GM12873 (cell line): ENCODE measurements around the gene GBX1.

Experiments
- TF ChIP-seq, protein P1 (sequence below): IDR thresholded peaks from 2 replicates; pipeline ENCODE4 v1.5.1; 2012; ENCODE audit warnings: low read depth, mild to moderate bottlenecking, moderate library complexity, low read length, control low read depth; ENCODE audit not compliant: insufficient read depth; ENCODE audit errors: missing control alignments

Gene GBX1

DNA sequence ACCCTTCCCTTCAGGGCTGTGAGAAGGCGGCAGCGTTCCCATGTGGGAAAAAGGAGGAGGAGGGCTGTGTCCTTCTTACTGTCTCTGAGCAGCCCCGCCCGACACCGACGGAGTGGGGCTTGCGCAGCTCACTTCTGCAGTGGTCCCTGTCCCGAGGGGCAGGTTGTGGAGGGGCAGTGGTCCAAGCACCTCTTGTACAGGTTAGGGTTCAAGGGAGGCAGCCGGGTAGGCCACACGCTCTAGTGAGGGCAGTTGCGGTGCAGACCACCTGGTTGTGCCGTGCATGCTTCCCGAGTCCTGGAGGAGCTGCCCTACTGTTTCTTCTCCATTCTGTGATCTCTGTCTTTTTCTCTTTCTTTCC is 48.5 kb downstream of the GBX1 start:
- TF ChIP-seq, protein P1, sequence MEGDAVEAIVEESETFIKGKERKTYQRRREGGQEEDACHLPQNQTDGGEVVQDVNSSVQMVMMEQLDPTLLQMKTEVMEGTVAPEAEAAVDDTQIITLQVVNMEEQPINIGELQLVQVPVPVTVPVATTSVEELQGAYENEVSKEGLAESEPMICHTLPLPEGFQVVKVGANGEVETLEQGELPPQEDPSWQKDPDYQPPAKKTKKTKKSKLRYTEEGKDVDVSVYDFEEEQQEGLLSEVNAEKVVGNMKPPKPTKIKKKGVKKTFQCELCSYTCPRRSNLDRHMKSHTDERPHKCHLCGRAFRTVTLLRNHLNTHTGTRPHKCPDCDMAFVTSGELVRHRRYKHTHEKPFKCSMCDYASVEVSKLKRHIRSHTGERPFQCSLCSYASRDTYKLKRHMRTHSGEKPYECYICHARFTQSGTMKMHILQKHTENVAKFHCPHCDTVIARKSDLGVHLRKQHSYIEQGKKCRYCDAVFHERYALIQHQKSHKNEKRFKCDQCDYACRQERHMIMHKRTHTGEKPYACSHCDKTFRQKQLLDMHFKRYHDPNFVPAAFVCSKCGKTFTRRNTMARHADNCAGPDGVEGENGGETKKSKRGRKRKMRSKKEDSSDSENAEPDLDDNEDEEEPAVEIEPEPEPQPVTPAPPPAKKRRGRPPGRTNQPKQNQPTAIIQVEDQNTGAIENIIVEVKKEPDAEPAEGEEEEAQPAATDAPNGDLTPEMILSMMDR = no peak

DNA sequence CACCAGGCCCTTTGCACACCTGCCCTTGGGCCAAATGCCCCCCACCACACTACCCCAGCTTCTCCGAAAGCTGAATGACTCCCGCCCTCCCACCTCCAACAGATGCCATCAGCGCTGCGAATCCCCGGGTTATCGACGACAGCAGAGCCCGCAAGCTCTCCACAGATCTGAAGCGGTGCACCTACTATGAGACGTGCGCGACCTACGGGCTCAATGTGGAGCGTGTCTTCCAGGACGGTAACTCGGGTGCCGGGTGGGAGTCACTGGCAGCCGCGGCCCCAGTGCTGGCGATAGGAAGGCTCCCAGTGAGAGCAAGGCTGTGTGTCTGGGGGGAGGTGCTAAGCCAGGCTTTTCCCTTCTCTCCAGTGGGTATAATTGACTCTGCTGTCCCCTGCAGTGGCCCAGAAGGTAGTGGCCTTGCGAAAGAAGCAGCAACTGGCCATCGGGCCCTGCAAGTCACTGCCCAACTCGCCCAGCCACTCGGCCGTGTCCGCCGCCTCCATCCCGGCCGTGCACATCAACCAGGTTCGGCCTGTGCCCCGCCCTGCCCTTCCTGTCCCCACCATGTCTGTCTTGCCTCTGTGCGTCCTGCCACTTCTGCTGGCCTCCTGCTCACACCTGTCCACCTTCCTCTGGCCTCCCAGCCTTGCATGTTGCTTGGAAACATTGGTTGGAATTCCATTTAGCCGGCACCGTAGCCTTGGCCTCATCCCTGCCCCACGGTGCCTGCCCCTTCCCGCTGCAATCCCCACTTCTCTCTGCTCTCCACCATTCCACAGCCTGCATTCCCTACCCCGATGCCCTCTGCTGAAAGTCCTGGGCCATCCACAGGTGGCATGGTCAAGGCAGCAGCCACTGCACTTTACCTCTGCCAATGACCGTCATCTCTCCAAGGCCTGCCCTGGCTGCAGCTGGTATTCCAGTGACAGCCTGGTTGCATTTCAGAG is 49.1 kb downstream of the GBX1 start:
- TF ChIP-seq, protein P1 = no peak

DNA sequence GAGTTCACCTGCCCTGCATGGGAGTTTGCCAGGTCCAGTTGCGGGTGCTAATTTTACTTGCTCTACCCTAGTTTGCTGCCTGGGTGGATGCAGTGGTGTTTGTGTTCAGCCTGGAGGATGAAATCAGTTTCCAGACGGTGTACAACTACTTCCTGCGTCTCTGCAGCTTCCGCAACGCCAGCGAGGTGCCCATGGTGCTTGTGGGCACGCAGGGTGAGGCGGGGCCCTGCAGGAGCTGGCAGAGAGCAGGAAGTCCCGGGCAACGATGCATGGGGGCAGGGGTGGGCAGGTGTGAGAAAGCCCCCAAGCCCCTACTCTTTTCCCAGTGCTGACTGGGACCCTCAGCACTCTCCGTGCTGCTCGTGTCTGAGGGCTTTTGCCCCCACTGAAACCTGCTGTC is 49.9 kb downstream of the GBX1 start:
- TF ChIP-seq, protein P1 = no peak

DNA sequence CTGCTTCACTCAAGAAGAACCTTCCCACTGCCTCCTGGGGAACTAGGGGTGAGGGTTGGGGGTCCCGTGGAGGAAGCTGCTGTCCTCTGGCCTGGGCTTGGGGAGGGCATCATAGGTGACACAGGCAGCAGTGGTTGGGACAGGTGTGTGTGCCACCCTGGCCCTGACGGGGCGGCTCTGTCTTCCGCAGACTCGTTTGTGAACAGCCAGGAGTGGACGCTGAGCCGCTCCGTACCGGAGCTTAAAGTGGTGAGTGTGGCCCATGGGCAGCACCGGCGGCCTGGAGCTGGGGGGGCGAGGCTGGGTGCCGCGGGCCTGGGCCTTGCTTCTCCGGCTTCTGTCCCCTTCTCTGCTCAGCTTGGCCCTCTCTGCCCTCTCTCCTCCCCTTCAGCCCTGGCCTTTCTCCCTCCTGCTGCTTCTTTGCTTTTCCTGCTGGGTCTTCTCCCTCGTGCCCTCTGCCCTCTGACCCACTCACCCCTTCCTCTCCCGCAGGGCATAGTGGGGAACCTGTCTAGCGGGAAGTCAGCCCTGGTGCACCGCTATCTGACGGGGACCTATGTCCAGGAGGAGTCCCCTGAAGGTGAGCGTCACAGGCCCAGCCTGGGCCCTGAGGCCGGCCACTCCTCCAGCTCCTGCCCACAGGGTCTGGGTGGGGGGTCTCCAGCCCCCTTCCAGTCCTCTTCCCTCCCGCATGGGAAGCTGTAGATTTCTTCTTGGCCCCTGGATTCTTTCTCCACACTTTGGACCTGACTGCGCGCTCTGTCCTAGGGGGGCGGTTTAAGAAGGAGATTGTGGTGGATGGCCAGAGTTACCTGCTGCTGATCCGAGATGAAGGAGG is 50.7 kb downstream of the GBX1 start:
- TF ChIP-seq, protein P1 = no peak

DNA sequence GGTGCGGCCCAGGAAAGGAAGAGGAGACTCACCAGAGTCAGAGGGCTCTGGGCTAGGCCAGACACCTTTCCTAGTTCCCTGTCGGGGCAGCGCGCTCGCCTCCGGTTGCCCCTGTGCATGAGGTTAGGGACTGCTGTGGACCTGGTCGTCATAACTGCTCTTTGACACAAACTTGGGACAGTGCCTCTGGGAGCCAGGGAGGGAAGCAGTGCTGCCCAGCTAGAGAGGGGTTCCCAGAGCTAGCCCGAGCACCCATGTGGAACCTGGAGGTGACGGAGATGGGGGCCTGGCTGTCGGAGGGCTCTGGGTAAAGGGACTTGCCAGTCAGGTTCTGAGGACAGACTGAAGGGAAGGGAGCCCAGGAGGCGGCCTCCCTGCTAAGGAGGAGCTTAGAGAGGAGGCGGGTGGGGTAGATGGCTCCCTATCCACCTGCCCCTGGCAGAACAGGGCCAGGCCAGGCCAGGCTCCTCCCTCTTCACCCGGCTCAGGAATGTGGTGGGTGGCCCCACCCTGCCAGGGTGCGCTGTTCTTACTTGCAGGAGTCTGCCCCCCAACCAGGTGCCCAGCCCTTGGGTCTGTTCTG is 51.6 kb downstream of the GBX1 start:
- TF ChIP-seq, protein P1 = no peak

DNA sequence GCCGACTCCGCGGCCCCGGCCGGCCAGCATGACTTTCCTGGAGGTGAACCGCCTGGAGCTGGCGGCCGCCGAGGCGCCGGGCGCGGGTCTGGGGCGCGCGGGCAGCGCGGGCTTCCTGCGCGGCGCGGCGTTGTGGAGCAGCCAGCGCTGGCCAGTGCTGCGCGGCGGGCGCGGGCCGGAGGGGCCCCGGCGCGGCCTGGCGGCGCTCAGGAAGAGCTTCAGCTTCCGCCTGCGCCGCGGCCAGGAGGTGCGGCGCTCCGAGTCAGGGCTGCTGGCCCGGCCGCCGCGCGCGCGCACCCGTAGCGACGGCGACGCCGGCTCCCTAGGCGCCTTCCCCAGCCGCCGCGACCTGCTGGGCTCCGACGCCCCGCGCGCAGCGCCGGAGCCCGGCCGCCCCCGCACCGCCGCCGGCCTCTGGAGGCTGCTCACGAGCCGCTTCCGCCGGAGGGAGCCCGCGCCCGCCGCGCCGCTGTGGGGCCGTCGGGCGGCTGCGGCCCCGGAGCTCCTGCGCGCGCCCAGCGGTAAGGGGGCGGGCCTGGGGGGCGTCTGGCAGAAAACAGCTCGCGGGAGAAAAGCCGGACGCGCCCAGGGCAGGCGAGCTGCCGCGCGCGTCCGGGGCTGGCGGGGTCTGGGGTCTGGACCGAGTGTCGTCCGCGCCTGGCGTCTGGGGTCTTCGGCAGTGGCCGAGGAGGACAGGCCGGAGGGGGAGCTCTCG is 52.2 kb downstream of the GBX1 start:
- TF ChIP-seq, protein P1 = no peak
